ENCODE results near the gene NCAPD2.
"Not testable (repeated sequence)": the region's sequence is repeated elsewhere in the genome, so short reads cannot be mapped to it uniquely, and the experiment has no call there.

GRCh38 chr12:6475233-6475975, 18.5 kb upstream of the NCAPD2 start:
- not testable (repeated sequence) for TF ChIP-seq CTCF (IDR thresholded peaks at IDR 0.05; ENCODE audit: extremely low read depth in 1 of 2, insufficient read depth in 1 of 2, low read depth in 1 of 2, low read length in 2 of 2); GATA2 (IDR thresholded peaks at IDR 0.05; ENCODE audit: insufficient read depth, insufficient read length, low read depth, low read length); JUN (IDR thresholded peaks at IDR 0.05; ENCODE audit: borderline replicate concordance, insufficient read depth, insufficient read length, low read depth); POLR2A (IDR thresholded peaks at IDR 0.05; ENCODE audit: low read depth, low read length); EZH2 (IDR thresholded peaks at IDR 0.05; ENCODE audit: borderline replicate concordance, low read depth, low read length, severe bottlenecking); MAX (IDR thresholded peaks at IDR 0.05; ENCODE audit: insufficient read depth, insufficient read length); POLR2AphosphoS5 (IDR thresholded peaks at IDR 0.05; ENCODE audit: insufficient read depth, low read depth, low read length)

Data from endothelial cell of umbilical vein (primary cell).